Activated T-cell treated with anti-CD3 and anti-CD28 coated beads for 4 hours (primary cell): ENCODE results near the gene CREB3.

Experiments
- DNase-seq: peaks from one replicate; pipeline ENCODE4 v3.0.0-alpha.2; 2020

The CREB3 gene

DNA sequence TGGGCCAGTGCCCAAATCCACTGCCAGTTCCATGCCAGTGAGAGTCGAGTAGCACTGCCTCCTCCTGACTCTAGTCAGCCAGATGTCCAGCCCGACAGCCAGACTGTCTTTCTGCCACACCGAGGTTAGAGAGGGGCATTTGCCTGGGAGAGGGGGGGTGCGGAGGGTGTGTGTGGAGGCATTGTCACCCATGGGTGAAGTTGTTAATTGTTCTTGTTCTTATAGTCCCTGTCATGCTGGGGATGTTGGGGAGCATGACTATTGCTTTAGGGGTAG, 17.7 kb downstream of the CREB3 start:
- DNase-seq = no peak

DNA sequence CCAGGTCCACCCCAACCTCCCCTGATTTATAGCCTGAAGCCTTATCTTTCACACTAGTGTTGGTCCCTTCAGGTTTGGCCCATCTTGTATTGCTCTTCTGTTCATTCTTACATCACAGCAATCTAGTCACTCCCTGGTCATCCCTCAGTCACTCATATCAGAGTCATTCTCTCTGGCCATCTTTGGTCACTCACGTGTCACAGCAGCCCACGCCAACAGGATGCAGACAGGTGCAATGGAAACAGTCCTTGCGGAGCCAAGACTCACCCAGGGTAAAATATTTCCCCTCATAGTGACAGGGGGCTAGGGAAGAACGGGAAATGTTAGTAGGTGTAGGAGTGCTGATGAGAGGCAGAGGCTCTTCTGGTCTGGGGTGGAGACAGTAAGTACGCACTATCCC, 21.0 kb downstream of the CREB3 start:
- DNase-seq = no peak

GRCh38 chr9:35754264-35754663, 21.8 kb downstream of the CREB3 start, which contains the start of gene MSMP:
Gene MSMP (minus strand): TSS chr9:35754276. CDS start chr9:35754129, 147 bp downstream.
- DNase-seq = no peak

- no peak for DNase-seq
These were observed 22.6 kb downstream of the CREB3 start for GRCh38 chr9:35755071-35755470.

GRCh38 chr9:35756275-35757225, 24.1 kb downstream of the CREB3 start:
- DNase-seq = peak; percentile 76

GRCh38 chr9:35757226-35757891, 24.9 kb downstream of the CREB3 start:
- no peak for DNase-seq

DNA sequence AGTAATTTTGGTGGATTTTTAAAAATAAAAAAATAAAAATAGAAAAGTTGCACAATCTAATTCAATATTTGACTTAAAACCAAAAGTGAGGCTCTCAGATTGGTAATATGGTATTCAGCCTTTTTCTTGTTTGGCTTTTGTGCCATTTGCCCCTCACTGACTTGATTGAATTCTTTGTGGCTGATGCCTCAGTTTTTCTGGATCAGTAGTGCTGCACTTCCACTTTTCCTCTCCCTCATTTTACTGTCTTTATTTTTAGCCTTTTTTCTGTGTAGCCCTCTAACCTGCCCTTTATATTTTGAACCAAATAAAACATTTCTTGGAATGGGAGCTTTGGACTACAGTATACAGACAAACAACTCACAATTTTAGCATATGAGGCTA, 25.4 kb downstream of the CREB3 start:
- DNase-seq = no peak

GRCh38 chr9:35758475-35759050, 26.1 kb downstream of the CREB3 start:
- no peak for DNase-seq

GRCh38 chr9:35759795-35760194, 27.3 kb downstream of the CREB3 start:
- no peak for DNase-seq

- no peak for DNase-seq
These were observed 28.2 kb downstream of the CREB3 start for GRCh38 chr9:35760651-35761050.

DNA sequence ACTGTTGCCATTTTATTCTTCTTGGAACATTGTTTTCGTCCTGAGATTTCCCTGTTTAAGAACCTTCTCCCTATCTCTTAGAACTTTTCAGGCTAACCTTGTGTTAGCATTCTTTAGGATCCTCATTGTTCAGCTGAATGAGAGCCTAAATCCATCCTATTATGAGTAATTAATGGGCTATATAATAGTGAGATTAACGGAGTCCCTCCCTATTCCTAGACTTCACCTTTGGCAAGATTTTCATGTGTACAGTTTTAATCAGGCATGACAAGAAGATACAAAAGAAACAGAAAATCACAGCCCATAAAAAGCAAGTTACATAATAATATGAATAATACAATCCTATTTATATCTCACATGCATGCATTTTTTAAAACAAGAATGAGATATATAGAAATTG, 30.7 kb downstream of the CREB3 start:
- DNase-seq = no peak

DNA sequence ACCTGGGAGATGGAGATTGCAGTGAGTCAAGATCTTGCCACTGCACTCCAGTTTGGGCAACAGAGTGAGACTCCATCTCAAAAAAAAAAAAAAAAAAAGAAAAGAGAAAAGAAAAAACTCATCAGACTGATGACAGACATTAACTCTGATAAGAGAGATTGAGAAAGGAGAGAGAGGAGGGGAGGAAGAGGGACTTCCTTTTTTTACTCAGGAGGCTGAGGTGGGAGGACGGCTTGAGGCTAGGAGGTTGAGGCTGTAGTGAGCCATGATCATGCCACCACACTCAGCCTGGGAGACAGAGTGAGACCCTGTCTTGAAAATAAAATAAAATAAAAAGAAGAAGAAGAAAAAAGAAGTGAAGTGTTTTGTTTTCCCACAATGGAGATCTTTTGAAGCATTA, 31.3 kb downstream of the CREB3 start:
- no peak for DNase-seq

DNA sequence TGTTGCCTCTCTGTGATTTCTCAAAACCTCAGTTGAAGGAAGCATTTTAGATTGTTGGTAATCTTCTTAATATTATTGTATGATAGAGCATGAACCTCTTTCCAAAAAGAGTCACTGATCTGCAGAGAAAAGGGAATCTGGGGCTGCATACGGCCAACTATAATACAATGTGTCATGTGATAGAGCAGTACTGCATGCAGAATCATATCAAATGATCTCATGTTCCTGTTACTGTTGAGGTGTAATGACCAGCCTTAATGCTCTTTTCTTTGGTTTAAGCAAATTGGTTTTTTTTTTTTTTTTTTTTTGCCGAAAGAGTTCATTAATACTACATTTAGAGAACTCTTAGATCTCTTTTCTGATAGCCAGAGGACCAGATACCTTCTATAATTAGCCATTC, 34.5 kb downstream of the CREB3 start:
- no peak for DNase-seq

DNA sequence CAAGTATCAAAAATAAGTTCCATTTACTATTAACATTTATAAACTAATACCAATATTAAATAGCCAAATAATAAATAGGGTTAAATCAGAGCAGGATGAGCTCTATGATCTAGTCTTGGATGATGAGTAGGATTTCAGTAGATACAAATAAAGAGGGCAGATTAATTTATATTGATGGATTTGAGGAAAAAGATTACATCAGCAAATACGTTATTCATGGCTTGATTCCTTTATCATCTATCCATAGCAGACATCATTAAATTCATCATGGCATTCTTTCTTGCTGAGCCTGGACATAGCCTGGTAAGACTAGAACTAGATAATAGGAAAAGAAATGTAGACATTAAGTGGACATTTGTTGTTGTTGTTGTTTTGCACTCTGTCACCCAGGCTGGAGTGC, 35.0 kb downstream of the CREB3 start:
- no peak for DNase-seq

- no peak for DNase-seq
These were observed 37.3 kb downstream of the CREB3 start for GRCh38 chr9:35769763-35770162.

GRCh38 chr9:35771075-35771433, 38.6 kb downstream of the CREB3 start:
- no peak for DNase-seq

- DNase-seq = no peak
These were observed 39.1 kb downstream of the CREB3 start for GRCh38 chr9:35771534-35771933.

DNA sequence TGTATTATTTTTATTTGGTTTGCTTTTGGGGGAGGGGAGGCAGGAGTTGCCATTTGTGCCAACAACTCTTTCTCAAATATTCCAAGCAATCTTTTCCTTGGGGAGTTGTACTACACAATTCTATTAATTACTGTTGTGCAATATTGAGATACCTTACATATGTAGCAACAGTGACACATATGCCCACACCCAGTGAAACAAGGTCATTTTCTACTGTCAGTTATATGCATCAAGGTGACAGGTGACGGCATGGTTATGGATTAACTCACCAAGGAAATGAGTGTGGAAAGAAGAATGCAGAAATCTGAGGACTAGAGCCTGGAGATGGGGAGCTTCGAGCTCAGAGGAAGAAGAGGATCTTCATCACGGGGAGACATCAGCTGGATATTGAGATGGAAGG, 39.5 kb downstream of the CREB3 start:
- DNase-seq = no peak

GRCh38 chr9:35774907-35775635, 42.6 kb downstream of the CREB3 start:
- no peak for DNase-seq

- no peak for DNase-seq
These were observed 43.6 kb downstream of the CREB3 start for GRCh38 chr9:35776018-35776417.

- no peak for DNase-seq
These were observed 46.0 kb downstream of the CREB3 start for GRCh38 chr9:35778496-35778895.

- DNase-seq = no peak
These were observed 48.6 kb downstream of the CREB3 start for GRCh38 chr9:35781066-35781465.

DNA sequence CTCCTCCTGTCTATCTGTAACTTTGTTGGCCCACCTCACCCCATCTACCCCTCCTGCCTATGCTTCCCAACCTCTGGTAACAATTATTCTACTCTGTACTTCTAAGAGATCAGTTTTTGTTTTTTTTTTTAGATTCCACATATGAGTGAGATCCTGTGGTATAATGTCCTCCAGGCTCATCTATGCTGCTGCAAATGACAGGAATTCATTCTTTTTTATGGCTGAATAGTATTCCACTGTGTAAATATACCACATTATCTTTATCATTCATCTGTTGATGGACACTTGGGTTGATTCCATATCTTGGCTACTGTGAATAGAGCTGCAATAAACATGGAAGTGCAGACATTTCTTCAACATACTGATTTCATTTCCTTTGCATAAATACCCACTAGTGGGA, 51.0 kb downstream of the CREB3 start:
- DNase-seq = no peak
